NCI-H460 (cell line): ENCODE data around the gene PORCN. TPM values are rescaled to one million over a fixed set of nuclear protein-coding genes. Genes with fewer than 3 reads are reported as not detected.
"Not testable (repeated sequence)": the region's sequence is repeated elsewhere in the genome, so short reads cannot be mapped to it uniquely, and the experiment has no call there.

Experiments used
- DNase-seq: peaks from one replicate; pipeline ENCODE4 v3.0.0-alpha.2; 2016; ENCODE audit warnings: low read depth; ENCODE audit errors: extremely low read depth
- total RNA-seq: library from RNA; depleted of rRNA; stranded (reverse); fragments of >200 nt; shearing (Covaris generic); gene quantifications from 2 replicates; pipeline ENCODE4 v1.2.3, GENCODE V29; 2014

Gene PORCN
- total RNA-seq, 1 experiment from 2014 or later = 12.0 TPM

GRCh38 chrX:48509245-48509590 lies 426 bp downstream of the PORCN start:
- DNase-seq = no peak

DNA sequence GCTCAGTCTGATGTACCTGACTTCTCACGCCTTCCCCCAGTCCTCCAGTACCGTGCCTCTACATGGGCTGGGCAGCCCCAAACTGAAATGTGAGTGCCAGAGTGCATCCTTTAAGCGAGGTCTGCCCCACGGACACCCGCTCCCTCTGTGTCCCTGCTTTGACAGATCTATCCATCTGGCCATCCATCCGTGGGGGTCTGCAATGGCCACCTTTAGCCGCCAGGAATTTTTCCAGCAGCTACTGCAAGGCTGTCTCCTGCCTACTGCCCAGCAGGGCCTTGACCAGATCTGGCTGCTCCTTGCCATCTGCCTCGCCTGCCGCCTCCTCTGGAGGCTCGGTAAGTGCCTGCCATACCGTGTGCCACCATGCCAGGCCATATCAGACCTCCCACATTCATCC lies 827 bp downstream of the PORCN start:
- no peak for DNase-seq

DNA sequence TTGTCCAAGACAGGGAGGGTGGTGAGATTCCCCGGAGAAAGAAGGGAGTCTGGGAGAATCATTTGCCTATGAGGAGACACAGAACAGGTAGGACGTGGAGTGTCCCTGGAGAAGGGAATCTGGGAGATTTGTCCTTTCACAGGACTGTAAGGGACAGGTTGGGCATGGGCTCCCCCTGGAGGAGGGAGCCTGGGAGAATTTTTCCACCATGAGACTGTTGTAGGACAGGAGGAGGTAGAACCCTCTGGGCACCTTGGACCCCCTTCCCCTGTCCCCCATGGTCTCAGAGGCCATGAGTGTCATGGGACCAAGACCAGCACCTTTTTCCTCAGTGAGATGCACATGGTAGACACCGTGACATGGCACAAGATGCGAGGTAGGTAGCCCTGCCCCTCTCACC lies 2.8 kb downstream of the PORCN start:
- no peak for DNase-seq

DNA sequence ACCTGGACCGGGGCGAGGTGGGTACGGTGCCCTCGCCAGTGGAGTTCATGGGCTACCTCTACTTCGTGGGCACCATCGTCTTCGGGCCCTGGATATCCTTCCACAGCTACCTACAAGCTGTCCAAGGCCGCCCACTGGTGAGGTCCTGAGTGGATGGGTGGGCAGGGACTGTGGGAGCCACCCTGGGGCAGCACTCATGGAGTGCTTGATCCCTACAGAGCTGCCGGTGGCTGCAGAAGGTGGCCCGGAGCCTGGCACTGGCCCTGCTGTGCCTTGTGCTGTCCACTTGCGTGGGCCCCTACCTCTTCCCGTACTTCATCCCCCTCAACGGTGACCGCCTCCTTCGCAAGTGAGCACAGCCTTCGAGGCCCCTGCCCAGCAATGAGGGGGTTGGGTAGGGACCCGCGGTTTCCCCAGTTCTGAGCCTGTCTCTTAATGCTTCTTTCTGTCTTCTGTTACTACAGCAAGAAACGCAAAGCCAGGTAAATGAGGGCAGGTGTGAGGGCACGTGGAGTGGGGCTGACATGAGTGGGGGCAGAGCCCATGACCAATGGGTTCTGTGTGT lies 3.7 kb downstream of the PORCN start:
- no peak for DNase-seq

DNA sequence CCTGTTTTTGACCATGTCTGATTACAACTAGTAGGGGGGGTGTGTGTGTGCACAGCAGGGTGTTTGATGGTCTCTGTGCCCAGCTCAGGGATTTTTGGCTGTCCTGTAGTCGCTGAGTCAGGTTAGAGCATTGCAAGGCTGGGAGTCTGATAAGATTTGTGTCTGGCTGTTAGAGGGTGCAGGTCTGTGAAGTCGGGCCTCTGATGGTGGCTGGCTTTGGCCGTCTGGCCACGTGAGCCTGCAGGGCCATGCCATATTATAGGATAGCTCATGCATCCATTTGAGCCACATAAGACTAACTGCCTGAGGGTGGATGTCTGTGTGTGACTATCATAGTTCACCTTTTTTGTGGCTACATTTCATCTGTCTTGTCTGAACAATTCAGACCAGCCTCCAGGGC lies 4.9 kb downstream of the PORCN start:
- DNase-seq = no peak

DNA sequence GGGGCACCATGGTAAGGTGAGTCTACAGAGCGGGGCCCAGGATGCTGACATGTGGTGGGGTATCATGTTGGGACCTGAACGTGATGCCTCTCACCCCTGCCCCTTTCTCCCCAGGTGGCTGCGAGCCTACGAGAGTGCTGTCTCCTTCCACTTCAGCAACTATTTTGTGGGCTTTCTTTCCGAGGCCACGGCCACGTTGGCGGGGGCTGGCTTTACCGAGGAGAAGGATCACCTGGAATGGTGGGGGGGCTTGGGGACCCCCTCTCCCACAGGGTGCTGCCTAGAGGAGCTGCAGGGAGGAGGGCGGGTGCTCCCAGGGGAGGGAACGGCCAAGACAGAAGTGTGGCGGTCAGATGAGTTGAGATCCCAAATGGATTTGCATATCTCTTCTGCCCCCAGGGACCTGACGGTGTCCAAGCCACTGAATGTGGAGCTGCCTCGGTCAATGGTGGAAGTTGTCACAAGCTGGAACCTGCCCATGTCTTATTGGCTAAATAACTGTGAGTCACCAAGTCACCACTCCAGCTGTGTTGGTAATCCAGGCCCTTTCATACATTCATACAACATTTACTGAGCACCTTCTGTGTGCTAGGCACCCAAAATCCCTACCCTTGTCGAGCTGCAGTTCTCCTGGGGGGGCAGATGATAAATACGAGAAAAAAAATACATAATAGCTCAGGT lies 5.5 kb downstream of the PORCN start:
- no peak for DNase-seq

GRCh38 chrX:48514868-48515460 lies 6.2 kb downstream of the PORCN start:
- no peak for DNase-seq

- DNase-seq = no peak
These were observed 7.0 kb downstream of the PORCN start for GRCh38 chrX:48515842-48516241.

DNA sequence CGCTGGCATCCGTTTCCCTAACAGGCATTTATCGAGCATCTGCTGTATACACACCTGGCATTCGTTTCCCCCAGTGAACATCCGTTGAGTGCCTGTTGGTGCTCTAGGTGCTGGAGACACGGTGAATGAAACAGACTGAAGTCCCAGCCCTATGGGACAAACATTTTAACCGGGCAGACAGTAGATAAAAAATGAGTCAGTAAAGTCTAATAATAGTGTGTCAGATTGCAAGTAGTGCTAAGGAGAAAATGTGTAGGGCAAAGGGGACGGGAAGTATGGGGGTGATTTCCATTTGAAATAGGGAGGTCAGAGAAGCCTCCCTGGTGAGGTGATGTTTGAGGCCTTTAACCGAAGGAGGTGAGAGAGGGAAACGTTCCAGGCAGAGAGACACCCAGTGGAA lies 7.5 kb downstream of the PORCN start:
- DNase-seq = no peak

DNA sequence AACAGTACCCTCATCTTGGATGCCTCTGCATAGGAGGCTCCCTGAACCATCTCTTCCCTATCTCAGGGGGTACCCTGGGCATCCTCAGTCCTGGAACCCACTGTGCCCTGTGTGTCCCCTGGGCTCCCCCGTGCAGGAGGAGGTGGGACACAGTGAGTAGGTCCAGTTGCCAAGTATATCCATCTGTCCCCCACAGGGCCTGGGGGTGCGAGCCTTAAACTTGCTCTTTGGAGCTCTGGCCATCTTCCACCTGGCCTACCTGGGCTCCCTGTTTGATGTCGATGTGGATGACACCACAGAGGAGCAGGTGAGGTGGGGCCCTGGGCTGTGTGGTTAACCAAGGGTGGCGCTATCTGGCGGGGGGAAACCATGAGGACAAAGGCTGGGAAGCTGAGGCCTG lies 8.2 kb downstream of the PORCN start:
- DNase-seq = no peak

GRCh38 chrX:48519481-48519880 lies 10.7 kb downstream of the PORCN start:
- not testable (repeated sequence) for DNase-seq

GRCh38 chrX:48520455-48520854 lies 11.7 kb downstream of the PORCN start:
- no peak for DNase-seq

DNA sequence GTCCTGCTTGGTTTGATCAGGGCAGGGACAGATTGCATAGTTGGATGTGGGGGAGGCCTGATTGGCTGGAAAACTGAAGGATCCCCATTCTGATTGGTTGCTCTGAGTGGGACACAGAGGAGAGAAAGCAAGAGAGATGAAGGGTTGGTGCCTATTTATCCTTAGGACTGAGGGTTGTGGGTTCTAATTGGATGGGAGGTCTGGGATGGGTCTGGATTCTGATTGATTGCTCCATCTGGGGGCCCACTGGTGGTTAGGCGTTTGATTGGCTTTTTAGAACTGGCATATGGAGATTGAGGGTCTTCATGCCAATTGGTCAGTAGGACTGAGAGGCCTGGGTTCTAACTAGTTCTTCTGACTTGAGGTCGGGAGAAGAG lies 12.2 kb downstream of the PORCN start:
- no peak for DNase-seq

DNA sequence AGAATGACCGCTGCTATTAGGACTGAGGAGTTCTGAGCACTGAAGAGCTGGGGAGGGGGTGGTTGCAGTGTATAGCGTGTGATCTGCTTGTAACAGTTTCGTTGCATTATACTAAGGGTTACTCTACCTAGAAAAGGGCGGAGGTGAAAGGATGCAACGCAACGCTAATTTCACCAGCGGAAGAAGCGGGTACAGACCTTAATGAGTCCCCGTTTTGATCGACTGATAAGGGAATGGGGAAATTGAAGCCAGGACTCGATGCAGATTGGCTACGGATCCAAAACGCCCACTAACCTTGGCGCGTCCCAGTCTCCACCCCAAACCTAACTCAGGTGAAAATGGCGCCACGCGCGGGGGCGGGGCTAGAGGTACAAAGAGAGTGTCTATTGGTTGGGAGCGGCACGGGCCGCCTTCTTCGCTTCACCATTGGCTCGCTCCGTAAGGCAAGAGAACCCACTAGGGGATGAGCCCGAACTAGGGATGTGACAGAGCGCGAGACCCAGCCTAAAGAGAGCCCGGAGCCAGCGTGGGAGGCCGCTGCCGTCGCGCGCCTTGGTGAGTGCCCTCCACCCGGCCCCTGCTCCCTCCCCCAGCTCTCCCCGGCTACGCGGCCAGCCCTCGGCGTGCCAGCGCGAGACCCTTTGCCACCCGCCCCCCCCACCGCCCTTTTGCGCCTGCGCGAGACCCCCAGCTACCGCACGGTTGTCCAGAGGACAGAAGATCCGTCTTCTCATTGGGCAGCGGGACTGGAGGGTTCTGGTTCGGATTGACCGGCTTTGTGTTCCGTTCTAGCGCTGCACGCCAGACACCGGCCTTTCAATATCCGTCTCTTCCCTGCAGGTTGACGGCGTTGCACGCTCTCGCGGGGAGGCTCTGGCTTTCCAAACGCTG lies 12.8 kb downstream of the PORCN start, which contains the start of gene EBP:
Gene EBP (plus strand): TSS at position 456 of the 891 bp plus-strand sequence. CDS start 1,964 bp downstream, outside the sequence.
- peak; percentile 89 for DNase-seq

- no peak for DNase-seq
These were observed 13.5 kb downstream of the PORCN start for GRCh38 chrX:48522291-48522690.

GRCh38 chrX:48523682-48524081 lies 14.9 kb downstream of the PORCN start:
- no peak for DNase-seq

GRCh38 chrX:48525853-48526252 lies 17.1 kb downstream of the PORCN start:
- DNase-seq = not testable (repeated sequence)

- no peak for DNase-seq
These were observed 21.9 kb downstream of the PORCN start for GRCh38 chrX:48530736-48531135.

DNA sequence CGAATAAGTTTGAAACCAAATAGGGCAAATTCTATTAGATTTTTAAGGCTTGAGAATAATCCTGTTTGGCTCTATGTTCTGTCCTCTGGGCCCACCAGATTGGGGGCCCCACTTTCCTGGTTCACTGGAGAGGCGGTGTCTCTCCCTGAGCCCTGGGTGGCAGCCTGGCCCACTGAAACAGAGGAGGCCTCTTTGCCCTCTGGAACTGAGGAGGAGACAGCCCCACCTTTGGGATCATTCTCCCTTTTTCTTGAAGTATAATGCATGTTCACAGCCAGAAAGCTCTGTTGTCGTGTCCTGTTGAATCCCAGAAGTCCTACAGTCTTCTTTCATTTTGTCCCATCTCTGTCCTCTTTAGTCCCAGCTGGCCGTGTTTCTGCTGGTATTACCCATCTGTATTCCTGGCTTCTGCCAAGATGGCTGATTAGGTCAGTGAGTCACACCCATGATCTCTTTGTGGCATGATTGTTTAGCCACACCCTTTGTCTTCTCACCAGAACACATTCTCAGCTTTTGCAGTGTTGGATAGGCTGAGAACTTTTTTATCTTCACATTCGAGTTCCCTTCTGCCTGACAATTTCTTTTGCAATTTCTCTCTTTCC lies 22.7 kb downstream of the PORCN start:
- DNase-seq = peak; percentile 37

DNA sequence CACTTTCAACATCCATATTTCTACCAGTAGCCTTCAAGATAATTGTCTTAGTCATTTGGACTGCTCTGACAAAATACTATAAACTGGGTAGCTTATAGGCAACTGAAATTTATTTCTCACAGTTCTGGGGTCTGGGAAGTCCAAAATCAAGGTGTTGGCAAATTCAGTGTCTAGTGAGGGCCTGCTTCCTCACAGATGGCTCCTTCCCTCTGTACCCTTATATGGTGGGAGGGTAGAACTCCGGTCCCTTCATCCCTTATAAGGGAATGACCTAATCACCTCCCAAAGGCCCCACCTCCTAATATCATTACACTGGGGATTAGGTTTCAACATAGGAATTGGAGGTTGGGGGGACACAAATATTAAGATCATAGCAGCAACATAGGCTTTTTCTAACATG lies 23.4 kb downstream of the PORCN start:
- DNase-seq = no peak

GRCh38 chrX:48533165-48533564 lies 24.4 kb downstream of the PORCN start:
- no peak for DNase-seq
